GM18511 (cell line): ENCODE data around the gene ELAVL3.
"Not testable (repeated sequence)": the region's sequence is repeated elsewhere in the genome, so short reads cannot be mapped to it uniquely, and the experiment has no call there.

Experiments
- ATAC-seq: cut with Tn5 transposase; IDR thresholded peaks from one replicate; pipeline ENCODE4 v1.9.1; 2021; ENCODE audit warnings: mild to moderate bottlenecking, moderate library complexity; ENCODE audit not compliant: unreplicated experiment

The ELAVL3 gene

GRCh38 chr19:11410682-11411081 is 70.2 kb downstream of the ELAVL3 start:
- no peak for ATAC-seq

GRCh38 chr19:11408591-11408990 is 72.3 kb downstream of the ELAVL3 start:
- ATAC-seq = no peak

- not testable (repeated sequence) for ATAC-seq
These were observed 74.1 kb downstream of the ELAVL3 start for GRCh38 chr19:11406703-11407236.

- ATAC-seq = no peak
These were observed 74.8 kb downstream of the ELAVL3 start for GRCh38 chr19:11405846-11406643.

GRCh38 chr19:11404588-11405222 is 76.1 kb downstream of the ELAVL3 start:
- no peak for ATAC-seq

- no peak for ATAC-seq
These were observed 78.9 kb downstream of the ELAVL3 start for GRCh38 chr19:11401808-11402543.
